Umbilical cord (tissue), 1 donor: ENCODE measurements around the gene PLEKHB2. TPM values are rescaled to one million over a fixed set of nuclear protein-coding genes. Genes with fewer than 3 reads are reported as not detected.

Source experiments
- total RNA-seq: library from RNA; depleted of rRNA; stranded (reverse); fragments of >200 nt; gene quantifications from one replicate; pipeline ENCODE4 v1.2.3, GENCODE V29; 2014; ENCODE audit warnings: low replicate concordance; ENCODE audit not compliant: insufficient read depth

Gene PLEKHB2
- total RNA-seq, 1 donor from 2014 or later: 54.7 TPM

Other genes starting within 250 kb of the PLEKHB2 start
- gene FAM168B, start 11.9 kb upstream of the PLEKHB2 start, total RNA-seq: 127 TPM
- gene POTEE, start 104.2 kb downstream of the PLEKHB2 start, total RNA-seq: 0.72 TPM